Activated CD4-positive, alpha-beta T cell treated with anti-CD3 and anti-CD28 coated beads, Interleukin-2, amount 50 U/mL, for 4 hours (primary cell): Measurements from ENCODE around the gene LAX1.
"Not testable (repeated sequence)": the region's sequence is repeated elsewhere in the genome, so short reads cannot be mapped to it uniquely, and the experiment has no call there.

Source experiments
- DNase-seq, 2 experiments: peaks; one replicate each; pipeline ENCODE4 v3.0.0-alpha.2; 2020

Gene LAX1

DNA sequence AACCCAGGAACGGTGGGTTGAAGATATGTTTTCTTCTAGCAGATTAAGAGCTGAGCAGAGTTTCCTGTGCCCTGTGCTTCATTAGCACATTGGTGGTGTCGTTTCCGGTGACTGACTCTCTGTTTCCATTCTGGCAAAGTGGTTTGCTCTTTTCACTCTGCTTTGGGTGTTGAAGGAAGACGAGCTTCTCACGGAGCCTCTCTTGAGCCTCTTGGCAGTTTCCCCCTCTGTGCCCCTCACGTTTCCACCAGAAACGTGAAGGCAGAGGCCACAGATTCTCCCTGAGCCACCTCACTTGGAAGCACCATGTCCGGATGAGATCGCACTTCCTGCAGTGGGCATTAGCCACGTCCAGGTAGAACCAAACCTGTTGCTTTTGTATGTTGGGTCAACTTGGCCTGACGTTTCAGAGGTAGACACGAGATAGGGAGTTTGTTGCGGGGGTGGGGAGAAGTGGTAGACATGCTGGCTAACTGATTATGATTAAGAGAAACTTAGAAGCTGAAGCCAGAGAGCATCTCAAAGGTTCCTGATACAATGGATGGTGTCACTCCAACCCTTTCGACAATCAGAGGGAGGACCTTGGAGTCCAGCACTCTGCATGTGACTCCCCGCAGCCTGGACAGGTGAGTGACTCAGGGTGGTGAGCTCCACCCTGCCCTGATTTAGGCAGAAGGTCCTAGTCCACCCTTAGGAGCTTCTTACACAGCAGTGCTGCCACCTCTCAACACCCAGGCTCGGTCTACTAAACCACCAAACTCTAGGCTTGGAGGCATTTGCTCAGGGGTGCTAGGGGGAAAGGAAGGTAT lies at the start of gene LAX1:
TSS of gene LAX1 (plus strand) at position 155 of the 809 bp plus-strand sequence. CDS start at position 538, 383 bp downstream.
- peak; percentile 76 to 78 for DNase-seq

- DNase-seq, result no peak
Measured at GRCh38 chr1:203717120-203717519, 47.9 kb upstream of the LAX1 start.

- DNase-seq, result no peak
Measured at GRCh38 chr1:203720242-203720641, 44.7 kb upstream of the LAX1 start.

DNA sequence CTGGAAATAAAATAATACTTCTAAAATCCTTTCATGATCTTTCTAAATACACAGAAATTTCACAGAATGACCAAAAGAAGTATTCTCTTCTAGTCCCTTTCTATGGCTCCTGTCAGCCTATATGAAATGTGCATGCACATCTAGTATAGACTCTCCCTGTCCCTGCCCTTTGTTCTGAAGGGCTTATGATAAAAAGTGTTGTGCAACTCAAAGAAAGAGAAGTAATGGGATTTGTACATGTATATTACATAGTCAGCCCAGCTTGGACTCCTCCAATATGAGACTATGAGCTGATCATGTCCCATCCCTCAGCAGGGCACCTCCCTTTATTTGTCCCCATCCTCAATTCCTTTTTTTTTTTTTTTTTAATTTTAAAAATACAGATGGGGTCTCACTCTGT lies 42.1 kb upstream of the LAX1 start:
- no peak for DNase-seq

DNA sequence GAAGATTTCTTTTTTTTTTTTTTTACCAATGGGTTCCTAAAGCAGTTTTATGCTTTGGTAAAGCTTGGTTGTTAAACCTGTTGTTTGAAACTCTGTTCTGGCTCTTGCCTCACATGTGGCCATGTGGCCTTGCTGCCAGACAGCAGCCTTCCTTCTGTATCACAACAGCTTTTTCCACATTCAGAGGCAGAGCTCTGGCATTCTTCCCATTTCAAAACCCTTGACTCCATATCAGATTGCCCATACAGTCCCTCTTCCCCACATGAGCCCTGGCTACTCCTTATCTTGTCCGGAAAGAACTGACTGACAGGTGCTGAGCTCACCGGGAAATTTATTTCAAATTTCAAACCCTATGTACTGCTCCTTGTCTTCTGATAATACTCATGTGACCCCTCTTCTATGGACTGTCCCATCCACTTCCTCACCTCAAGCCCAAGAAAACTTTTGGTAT lies 38.5 kb upstream of the LAX1 start:
- no peak for DNase-seq

- no peak for DNase-seq
Measured at GRCh38 chr1:203733009-203733863, 31.7 kb upstream of the LAX1 start.

- DNase-seq, result no peak
Measured at GRCh38 chr1:203742436-203742835, 22.5 kb upstream of the LAX1 start.

GRCh38 chr1:203743091-203743571 lies 21.9 kb upstream of the LAX1 start:
- no peak for DNase-seq

DNA sequence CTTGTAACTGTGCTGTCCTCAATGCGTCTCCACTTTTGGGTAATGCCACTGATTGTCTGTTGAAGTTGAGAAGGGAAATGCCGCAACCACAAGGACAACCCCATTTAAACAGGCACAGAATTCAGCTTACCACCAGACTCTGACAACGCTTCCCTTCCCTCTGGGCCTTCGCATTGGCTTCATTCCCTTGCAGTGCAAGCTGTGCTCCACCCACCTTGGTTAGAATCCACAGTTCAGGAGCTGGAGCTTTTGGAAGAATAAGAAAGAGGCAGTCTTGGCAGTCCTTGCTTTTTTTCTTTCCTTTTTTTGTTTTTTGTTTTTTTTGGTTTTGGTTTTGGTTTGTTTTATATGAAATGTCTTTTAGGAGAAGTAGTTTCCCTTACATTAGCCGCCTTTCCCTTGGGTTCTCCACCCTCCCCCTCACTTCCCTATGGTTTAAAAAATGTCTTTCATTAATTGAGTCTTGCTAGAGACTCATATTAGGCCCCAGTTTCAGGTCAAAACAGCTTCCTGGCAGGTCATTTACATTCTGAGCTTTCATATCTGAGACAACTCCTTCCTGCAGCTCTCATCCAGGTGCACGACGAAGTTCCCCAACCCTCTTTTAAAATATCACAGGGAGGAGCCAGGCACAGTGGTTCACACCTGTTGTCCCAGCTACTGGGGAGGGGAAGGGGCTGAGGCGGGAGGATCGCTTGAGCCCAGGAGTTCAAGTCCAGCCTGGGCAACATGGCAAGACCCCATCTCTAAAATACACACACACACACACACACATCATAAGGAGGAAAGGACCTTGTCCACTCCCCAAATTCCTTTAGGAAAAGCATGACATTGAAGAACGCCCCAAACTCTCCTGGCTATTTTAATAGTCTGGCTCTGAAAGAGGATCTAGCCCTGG lies 20.7 kb upstream of the LAX1 start:
- peak in 1 of 2 experiments; percentile 8 for DNase-seq

GRCh38 chr1:203746281-203746680 lies 18.7 kb upstream of the LAX1 start:
- DNase-seq, result no peak

GRCh38 chr1:203751051-203751450 lies 13.9 kb upstream of the LAX1 start:
- no peak for DNase-seq

DNA sequence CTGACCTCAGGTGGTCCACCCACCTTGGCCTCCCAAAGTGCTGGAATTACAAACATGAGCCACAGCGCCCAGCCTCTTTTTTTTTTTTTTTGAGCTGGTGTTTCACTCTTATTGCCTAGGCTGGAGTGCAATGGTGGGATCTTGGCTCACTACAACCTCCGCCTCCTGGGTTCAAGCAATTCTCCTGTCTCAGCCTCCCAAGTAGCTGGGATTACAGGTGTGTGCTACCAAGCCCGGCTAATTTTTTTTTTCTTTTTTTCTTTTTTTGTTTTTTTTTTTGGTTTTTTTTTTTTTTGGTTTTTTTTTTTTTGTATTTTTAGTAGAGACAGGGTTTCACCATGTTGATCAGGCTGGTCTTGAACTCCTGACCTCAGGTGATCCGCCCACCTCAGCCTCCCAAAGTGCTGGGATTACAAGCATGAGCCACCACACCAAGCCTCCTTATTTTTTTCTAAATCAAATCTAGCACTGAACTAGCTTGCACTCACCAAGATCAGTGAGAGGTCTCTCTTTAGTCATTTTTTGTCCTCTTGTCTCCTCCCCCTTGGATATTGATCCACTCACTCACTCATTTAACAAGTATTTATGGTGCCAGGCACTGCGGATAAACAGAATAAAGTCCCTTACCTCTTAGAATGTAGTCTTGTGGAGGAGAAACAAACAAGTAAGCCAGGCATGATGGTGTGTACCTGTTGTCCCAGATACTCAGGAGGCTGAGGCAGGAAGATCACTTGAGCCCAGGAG lies 13.2 kb upstream of the LAX1 start:
- not testable (repeated sequence) for DNase-seq

GRCh38 chr1:203754455-203754864 lies 10.5 kb upstream of the LAX1 start:
- DNase-seq, result peak in 1 of 2 experiments; percentile 26

- DNase-seq, result no peak
Measured at GRCh38 chr1:203756036-203756435, 8.9 kb upstream of the LAX1 start.

- DNase-seq, result not testable (repeated sequence)
Measured at GRCh38 chr1:203758749-203759148, 6.2 kb upstream of the LAX1 start.

DNA sequence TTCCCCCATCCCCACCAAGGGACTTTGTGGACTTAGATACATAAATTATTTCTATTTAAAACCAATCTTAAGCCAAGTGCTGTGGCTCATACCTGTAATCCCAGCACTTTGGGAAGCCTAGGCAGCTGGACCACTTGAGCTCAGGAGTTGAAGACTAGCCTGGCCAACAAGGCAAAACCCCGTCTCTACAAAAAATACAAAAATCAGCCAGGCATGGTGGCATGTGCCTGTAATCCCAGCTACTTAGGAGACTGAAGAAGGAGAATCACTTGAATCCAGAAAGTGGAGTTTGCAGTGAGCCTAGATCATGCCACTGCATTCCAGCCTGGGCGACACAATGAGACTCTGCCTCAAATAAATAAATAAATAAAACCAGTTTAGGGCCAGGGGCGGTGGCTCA lies 4.5 kb upstream of the LAX1 start:
- DNase-seq, result no peak

- DNase-seq, result not testable (repeated sequence)
Measured at GRCh38 chr1:203761958-203762357, 3.0 kb upstream of the LAX1 start.

GRCh38 chr1:203763505-203763904 lies 1.5 kb upstream of the LAX1 start:
- no peak for DNase-seq

DNA sequence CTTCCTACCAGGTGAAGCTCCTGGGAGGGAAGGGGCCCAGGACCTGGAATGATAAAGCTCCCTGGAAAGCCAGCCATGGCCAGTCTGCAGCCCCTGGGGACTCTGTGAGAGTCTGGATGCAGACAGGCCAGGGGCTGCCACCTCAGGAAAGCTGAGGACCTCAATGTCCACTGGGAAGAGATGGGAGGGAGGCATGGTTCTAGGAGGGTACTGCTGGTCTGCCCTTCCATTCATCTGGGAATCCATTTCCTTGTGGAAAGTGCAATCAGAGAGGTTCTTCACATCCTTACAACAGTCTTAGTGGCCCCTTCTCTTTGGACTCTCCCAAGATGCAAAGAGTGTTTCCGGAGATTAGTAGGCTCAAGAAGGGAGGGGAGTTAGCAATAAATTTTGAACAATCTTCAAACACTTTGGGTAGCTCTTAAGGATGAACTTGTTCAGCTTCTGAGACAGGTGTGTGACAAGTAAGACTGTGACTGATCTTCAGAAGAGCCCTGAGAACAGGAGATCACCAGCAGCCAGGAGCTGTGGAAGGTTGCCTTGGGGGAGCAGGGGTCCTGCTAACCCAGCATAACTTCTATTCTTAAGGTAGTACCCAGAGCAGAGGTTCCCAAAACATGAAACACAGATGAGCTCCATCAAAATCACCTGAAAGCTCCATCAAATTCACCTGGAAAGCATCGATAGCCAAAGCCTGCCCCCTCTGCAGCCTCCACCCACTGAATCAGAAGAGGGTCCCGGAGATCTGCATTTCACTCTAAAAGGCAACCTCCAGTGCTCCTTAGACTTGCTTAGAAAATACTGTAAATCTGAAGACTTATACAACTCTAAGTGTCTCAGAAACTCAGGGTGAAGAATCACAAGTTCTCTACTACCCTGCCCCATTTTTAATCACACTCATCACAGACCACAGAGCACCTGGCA lies 616 bp upstream of the LAX1 start:
- DNase-seq, result no peak

GRCh38 chr1:203768256-203768655 lies 3.3 kb downstream of the LAX1 start:
- no peak for DNase-seq
